HuH-7.5 (cell line): ENCODE data around the gene GATB.

Experiments
- DNase-seq: peaks from one replicate; pipeline ENCODE4 v3.0.0; 2011; ENCODE audit warnings: low spot score

The GATB gene

GRCh38 chr4:151729731-151730559 is 30.9 kb downstream of the GATB start:
- no peak for DNase-seq

GRCh38 chr4:151728679-151729078 is 32.1 kb downstream of the GATB start:
- no peak for DNase-seq

DNA sequence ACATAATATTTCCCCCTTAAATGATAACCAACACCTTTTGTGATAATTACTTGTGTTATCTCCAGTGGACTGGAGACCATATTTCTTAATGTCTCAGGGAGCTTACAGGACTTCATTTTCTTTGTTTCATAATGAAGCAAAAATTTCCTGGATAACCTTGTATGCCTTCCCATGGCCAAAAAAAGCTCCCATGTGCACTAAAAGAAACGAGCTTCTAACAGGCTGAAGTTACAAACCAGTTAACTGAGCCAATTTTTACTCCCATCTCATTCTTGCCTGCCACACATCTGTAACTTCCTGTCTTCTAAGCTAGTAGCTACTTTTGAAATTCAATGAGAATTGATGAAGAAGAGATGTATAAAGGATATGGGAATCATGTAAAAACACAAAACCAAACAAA is 32.8 kb downstream of the GATB start:
- no peak for DNase-seq

GRCh38 chr4:151727365-151727764 is 33.4 kb downstream of the GATB start:
- no peak for DNase-seq

DNA sequence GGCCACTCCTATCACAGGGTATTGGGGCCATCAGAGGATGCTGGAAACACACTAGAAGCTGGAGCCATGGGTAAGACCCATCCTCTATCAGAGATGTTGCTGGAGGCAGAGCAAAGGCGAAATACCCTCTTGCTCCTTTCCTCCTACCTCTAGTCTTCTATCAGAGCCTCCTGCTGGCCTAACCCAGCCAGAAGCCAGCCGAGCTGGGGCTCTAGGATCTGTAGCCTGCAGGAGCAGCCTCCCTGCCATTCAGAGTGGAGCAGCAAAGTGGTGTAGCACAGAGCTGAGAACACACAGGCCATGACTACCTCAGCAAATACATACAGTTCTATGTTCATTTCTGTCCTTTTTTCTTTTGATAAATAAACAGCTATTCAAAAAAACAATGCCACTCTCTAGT is 35.7 kb downstream of the GATB start:
- DNase-seq: no peak

DNA sequence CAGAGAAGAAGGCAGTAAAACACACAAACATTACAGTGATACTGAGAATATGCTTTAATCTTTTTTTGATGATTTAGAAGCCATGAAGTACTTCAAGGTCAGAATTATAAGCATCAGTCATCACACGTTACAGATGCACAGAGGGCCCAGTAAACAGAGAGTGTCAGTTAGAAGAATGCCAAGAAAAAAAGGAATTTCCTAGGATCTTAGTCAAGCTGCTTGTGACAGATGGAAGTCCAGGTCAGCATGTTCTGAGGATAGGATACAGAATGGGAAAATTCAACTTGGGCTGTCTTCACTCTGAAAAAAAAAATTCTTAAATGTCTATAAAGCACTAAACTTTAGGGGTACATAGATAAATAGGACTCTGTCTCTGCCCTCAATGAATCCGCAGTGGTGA is 38.9 kb downstream of the GATB start:
- DNase-seq: no peak

DNA sequence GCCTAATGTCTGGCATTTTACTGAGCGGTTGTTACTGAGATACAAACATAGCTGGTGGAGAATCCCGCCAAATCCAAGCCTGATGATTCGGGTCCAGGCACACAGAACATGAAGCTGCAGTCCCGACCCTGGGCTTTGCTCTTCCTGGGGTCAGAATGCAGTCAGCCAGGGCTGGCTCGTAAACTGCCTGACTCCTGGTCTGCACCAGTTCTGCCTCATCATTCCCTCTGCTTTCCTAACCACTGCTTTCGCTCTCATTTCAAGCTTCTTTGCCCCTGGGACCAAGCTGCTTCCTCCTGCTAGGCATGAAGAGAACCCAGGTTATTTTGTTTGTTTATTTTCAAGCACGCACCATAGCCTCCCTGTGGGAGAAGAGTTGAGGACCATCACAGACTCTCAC is 39.3 kb downstream of the GATB start:
- DNase-seq: no peak

DNA sequence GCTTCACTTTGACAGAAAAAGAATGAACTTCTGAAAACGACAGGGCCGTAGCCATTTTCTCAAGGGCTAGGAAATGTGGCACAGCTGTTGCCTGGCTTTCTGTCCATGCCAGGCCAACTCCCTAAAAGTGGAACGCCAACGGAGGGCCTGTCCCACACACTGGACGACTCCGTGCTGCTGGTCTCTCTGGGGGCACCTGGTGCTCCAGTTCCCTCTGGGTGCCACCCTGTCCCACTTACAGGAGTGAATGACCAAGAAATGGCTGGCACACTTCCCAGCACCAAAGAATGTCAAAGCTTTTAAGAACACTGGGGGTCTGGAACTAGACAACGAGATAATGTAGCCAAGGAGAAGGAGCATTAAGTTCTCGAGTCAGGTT is 40.9 kb downstream of the GATB start:
- DNase-seq: no peak

GRCh38 chr4:151718984-151719955 is 41.5 kb downstream of the GATB start:
- DNase-seq: no peak

DNA sequence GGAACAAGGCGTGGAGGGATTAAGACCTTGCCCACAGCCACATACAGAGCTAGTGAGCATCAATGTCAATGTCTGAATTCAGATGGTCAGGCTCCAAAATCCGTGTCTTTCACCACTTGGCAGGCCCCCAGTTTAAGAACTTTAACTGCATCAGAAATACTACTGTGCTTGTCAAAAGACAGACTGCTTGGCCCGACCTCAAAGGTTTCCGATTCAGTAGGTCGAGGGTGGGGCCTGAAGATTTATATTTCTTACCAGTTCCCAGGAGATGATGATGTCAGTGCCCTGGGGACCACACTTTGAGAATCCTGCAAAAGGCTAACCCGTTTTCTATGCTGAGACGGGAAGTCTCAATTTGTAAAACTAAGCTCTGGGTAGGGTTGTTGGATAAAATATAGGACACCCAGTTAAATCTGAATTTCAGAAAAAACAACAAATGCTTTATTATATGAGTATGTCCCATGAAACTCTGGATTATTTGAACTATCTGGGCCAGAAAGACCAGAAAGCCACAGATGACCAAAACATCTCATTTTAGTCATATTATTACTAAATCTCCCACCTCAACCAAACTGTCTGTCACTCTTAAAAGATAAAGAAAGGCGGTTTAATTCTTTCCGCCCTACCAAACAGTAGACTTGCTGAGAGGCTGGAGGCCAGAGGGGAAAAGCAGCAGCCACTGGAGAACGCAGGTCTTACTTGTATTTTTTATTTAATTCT is 42.7 kb downstream of the GATB start:
- no peak for DNase-seq

- DNase-seq: no peak
These were observed 43.5 kb downstream of the GATB start for GRCh38 chr4:151717314-151717713.

GRCh38 chr4:151716324-151716723 is 44.5 kb downstream of the GATB start:
- no peak for DNase-seq

- no peak for DNase-seq
These were observed 44.9 kb downstream of the GATB start for GRCh38 chr4:151715881-151716280.

DNA sequence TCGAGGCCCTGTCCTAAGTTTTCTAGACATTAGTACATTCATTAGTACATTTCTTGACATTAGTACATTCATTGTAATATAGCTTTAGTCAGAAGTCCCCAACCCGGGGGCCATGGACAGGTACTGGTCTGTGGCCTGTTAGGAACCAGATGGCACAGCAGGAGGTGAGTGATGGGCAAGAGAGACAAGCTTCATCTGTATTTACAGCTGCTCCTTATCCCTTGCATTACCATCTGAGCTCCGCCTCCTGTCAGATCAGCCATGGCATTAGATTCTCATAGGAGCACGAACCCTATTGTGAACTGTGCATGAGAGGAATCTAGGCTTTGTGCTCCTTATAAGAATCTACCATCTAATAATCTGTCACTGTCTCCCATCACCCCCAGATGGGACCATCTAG is 48.0 kb downstream of the GATB start:
- DNase-seq: no peak

- no peak for DNase-seq
These were observed 49.2 kb downstream of the GATB start for GRCh38 chr4:151711646-151712045.

DNA sequence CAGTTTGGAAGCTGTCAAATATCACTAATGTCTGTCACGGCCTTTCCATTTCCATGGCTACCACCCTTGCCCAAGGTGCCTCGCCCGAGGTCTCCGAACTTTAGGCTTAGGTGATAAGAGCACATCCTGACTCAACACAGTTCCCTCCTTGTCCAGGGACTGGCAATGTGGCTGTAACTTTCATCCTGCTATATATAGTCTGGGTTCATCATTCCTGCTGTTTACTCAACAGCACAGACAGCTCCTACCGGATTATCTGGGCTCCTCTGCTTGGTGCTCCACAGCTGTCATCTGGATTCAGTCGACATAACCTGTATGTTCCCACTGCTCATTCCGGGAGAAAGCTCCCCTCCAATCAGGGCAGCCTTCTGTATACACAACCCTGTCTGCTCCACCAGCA is 51.2 kb downstream of the GATB start:
- DNase-seq: no peak

DNA sequence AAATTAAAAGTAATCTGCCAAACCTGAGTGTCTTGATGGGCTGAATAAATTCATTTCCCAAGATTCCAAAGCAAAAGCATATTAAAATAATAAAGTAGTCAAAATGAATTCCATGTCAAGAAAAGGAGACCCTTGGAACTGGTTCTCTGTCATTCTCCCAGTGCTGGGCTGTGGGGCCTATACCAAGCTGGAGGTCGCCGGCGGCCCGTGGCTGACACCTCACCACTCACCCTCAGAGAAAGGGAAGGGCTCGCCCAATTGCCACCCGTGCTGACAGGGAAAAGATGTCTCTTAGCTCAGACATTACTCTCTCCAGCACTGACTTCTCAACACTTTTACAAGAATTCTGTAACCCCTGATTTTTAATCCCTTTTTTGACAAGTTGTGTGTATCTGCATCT is 51.7 kb downstream of the GATB start:
- DNase-seq: no peak

GRCh38 chr4:151708100-151708499 is 52.7 kb downstream of the GATB start:
- no peak for DNase-seq

GRCh38 chr4:151703401-151703800 is 57.4 kb downstream of the GATB start:
- no peak for DNase-seq

- no peak for DNase-seq
These were observed 58.6 kb downstream of the GATB start for GRCh38 chr4:151702256-151702655.

- DNase-seq: no peak
These were observed 60.1 kb downstream of the GATB start for GRCh38 chr4:151700566-151701316.

GRCh38 chr4:151698213-151698612 is 62.6 kb downstream of the GATB start:
- DNase-seq: no peak
